Activated naive CD8-positive, alpha-beta T cell (primary cell): ENCODE measurements around the gene ATXN7L1.

Experiments used
- H3K27ac Mint-ChIP-seq: one replicate; pipeline ENCODE4 v1.8.0; 2021; ENCODE audit warnings: mixed read lengths
- H3K27me3 Mint-ChIP-seq: one replicate; pipeline ENCODE4 v1.8.0; 2021; ENCODE audit warnings: mixed read lengths
- H3K36me3 Mint-ChIP-seq: one replicate; pipeline ENCODE4 v1.8.0; 2021; ENCODE audit warnings: mixed read lengths
- H3K4me1 Mint-ChIP-seq: one replicate; pipeline ENCODE4 v1.8.0; 2021; ENCODE audit warnings: low read depth, mixed read lengths
- H3K4me3 Mint-ChIP-seq: one replicate; pipeline ENCODE4 v1.8.0; 2021; ENCODE audit warnings: mild to moderate bottlenecking, mixed read lengths
- H3K9me3 Mint-ChIP-seq: one replicate; pipeline ENCODE4 v1.8.0; 2021; ENCODE audit warnings: low read depth, mixed read lengths

The ATXN7L1 gene

GRCh38 chr7:105655500-105656380 lies 220.7 kb downstream of the ATXN7L1 start:
- Mint-ChIP-seq H3K4me3 (no peak overlapping the region), H3K4me1 (peaks cover 2% of the 10 kb centered on the region), H3K9me3 (no peaks in the 10 kb centered on the region), H3K27me3 (no peaks in the 10 kb centered on the region), H3K27ac (no peak overlapping the region), H3K36me3 (peaks cover 15% of the 10 kb centered on the region)

- Mint-ChIP-seq H3K4me1 (peaks cover 2% of the 10 kb centered on the region), H3K36me3 (peaks cover 13% of the 10 kb centered on the region), H3K27ac (no peak overlapping the region), H3K4me3 (no peak overlapping the region), H3K27me3 (no peaks in the 10 kb centered on the region), H3K9me3 (no peaks in the 10 kb centered on the region)
Observed at GRCh38 chr7:105655067-105655466, 221.3 kb downstream of the ATXN7L1 start.

DNA sequence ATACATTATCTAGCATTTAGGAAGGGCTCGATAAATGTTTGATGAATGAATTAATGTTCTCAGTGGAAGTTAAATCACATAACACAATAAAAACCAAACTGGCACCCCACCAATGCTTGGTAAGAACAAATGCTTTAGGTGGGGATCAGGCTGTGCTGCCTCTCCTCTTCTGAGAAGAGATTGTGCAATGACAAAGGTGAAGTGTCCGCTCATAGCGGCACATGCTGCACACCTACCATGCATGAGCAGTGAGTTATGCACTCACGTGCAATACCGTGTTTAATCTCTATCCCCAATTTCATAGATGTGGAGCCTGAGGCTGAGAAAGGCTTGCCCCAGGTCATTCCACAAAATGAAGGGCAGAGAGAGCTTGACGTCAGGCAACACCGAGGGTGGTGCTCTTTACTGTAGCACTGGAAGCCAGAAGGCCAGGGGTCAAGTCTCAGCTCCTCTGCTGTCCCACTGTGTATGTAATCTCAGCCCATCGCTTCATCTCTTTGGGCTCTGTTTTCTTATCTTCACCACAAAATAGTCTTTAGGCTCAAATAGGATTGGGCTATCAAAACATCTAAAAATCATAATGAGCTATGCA lies 222.2 kb downstream of the ATXN7L1 start:
- H3K36me3 Mint-ChIP-seq, result peaks cover 6% of the 10 kb centered on the region
- H3K27me3 Mint-ChIP-seq, result no peaks in the 10 kb centered on the region
- H3K4me1 Mint-ChIP-seq, result peaks cover 5% of the 10 kb centered on the region
- no peak overlapping the region for H3K27ac Mint-ChIP-seq
- no peaks in the 10 kb centered on the region for H3K9me3 Mint-ChIP-seq
- no peak overlapping the region for H3K4me3 Mint-ChIP-seq

GRCh38 chr7:105653441-105654005 lies 222.9 kb downstream of the ATXN7L1 start:
- Mint-ChIP-seq H3K27me3 (no peaks in the 10 kb centered on the region), H3K4me3 (no peak overlapping the region), H3K36me3 (peaks cover 4% of the 10 kb centered on the region), H3K9me3 (no peaks in the 10 kb centered on the region), H3K27ac (no peak overlapping the region), H3K4me1 (peaks cover 9% of the 10 kb centered on the region)

DNA sequence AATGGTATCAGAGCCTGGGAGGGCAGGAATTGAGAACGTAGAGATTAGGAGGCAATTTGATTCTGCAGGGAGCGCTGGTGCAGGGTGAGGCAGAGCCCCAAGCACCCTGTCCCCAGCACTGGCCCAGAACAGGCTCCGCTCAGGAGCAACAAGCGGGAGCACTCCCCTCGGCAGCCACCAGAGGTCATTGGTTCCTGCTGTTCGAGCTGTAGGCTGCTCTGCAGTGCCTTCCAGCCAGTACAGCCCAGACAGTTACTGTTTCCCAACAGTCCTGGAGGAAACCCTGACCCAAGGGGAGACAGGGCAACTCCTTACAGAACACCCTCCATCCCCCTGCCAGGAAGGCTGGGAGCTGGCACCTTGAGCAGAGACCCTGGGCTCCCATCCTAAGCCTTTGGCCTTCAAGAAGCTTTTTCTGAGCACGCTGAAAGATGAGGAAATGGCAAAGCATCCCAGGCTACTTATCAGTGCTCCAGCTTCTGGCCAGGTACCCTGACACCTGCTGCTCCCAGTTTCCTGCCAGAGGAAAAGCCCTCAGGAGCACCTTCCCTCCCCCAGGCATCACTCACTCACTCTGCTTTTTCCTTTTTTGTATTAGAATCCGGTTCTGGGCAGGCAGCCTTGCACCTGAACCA lies 223.9 kb downstream of the ATXN7L1 start:
- no peak overlapping the region for H3K4me3 Mint-ChIP-seq

DNA sequence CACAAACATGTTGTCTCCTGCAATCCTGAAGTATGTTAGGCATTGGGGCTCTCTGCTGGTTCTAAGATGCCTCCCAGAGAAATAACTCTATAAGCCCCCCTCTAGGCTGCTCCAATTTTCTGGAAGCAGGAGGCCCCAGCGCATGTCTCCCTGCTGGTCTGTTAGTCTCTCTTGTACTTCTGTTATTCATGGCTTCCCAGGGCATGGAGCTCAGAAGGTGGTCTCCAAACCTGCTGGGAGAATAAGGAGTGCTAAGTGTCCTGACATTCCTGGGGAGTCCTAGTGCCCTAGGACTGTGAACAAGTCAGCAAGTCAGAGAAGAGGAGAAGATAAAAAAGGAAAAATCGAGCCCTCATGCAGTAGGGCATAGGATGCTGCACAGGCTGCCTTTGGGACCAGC lies 224.6 kb downstream of the ATXN7L1 start:
- H3K9me3 Mint-ChIP-seq, result no peaks in the 10 kb centered on the region
- H3K27ac Mint-ChIP-seq, result no peak overlapping the region
- H3K4me1 Mint-ChIP-seq, result peaks cover 6% of the 10 kb centered on the region
- H3K4me3 Mint-ChIP-seq, result no peak overlapping the region
- no peaks in the 10 kb centered on the region for H3K27me3 Mint-ChIP-seq
- peaks cover 3% of the 10 kb centered on the region for H3K36me3 Mint-ChIP-seq

More for the DNA sequence above, 223.9 kb downstream of the ATXN7L1 start:
- Mint-ChIP-seq H3K36me3 (peaks cover 4% of the 10 kb centered on the region), H3K9me3 (no peaks in the 10 kb centered on the region), H3K27me3 (no peaks in the 10 kb centered on the region), H3K27ac (no peak overlapping the region), H3K4me1 (peaks cover 9% of the 10 kb centered on the region)

DNA sequence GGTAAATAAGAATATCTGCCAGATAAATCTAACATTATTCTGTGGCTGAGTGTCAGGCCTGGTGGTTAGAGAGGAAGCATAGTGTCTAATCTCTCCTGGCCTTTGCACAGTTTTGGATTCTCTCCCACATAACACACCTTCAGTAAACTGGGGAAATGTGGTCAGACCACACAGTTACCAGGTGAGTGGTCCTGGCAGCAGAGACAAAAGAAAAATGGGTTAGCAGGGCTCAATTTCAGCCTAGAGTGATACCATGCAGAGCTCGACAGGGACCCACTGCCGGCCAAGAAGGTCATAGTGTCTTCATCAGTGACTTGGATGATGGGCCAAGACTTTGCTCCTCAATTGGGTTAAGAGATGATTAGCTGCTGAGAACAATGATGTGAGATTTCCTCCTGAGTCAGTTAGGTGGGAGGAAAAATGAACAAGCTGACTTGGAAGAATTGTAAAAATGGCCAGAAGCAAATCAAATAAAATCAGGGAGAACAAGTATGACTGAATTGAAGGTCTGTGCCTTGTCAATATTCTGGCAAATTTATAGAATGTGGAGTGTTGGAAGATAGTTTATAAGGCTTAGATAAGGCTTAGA lies 225.9 kb downstream of the ATXN7L1 start:
- H3K27me3 Mint-ChIP-seq, result no peaks in the 10 kb centered on the region
- no peak overlapping the region for H3K4me3 Mint-ChIP-seq
- H3K9me3 Mint-ChIP-seq, result no peaks in the 10 kb centered on the region
- H3K27ac Mint-ChIP-seq, result no peak overlapping the region
- peaks cover 6% of the 10 kb centered on the region for H3K4me1 Mint-ChIP-seq
- peaks cover 2% of the 10 kb centered on the region for H3K36me3 Mint-ChIP-seq

DNA sequence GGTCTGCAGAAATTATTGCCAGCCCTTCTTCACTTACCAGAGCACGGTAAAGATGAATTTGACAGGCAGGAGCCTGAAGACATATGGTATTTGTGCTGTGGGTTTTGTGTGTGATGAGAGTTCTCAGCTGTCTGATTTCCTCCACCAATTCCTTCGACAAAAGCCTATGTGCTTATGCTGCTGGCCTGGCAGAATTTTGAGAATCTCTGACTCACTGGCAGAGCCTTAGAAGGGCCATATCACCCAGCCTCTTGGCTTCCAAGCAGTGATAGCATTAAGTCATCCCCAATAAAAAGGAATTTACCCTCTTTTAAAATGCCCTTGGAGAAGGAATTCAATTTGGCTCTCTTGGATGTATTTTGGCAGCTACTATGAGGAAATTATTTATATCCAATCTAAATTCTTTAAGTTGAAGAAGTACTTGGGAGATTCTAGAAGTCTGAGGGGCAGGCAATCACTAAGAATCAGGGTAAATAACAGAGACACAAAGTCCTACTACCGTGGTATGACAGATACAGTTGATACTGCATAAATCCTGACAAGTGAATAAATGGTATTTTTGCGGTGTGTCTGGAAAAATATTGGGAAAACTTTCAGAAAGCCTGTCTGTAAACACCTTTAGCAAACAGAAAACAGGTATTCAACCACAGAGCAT lies 226.5 kb downstream of the ATXN7L1 start:
- Mint-ChIP-seq H3K27me3 (no peaks in the 10 kb centered on the region), H3K9me3 (no peaks in the 10 kb centered on the region), H3K4me1 (peaks cover 6% of the 10 kb centered on the region), H3K27ac (no peak overlapping the region), H3K36me3 (peaks cover 3% of the 10 kb centered on the region), H3K4me3 (no peak overlapping the region)

DNA sequence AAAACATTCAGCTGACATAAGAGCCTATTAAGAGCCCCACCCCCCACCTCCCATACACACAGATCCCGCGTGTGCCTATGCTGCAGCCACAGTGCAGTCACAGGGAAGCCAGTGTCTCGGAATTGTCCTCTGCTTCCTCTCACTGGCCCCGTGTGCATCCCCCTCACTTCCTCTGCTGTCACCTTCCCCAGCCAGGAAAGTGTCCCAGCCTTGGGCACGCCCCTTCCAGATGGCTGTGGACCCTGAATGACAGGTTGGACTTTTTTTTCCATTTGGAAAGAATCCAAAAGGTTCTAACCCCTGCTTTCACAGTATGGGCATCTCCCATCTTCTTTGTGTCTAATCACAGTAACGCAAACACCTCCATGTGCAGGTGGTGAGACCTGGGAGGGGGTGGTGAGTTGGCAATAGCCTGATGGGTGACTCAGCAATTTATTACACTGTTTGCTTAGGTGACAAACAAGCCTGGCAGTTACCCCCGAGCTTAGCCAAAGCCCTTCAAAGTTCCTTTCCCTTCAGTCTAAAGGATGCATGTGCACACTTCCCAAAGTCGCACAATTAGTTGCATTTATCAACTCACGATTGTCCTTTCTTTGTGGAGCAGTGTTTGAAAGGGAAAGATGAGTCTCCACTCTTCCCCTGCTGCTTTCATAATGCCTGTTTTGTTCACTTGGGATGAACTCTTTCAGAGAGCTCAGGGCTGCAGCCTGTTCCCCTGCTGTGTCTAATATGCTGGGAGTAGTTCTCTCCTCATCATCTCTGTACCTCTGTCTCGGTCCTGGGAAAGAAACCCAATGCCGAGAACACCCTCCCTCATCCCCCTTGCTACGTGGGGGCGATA lies 227.6 kb downstream of the ATXN7L1 start:
- no peak overlapping the region for H3K4me3 Mint-ChIP-seq
- no peaks in the 10 kb centered on the region for H3K9me3 Mint-ChIP-seq
- peaks cover 6% of the 10 kb centered on the region for H3K4me1 Mint-ChIP-seq
- no peaks in the 10 kb centered on the region for H3K27me3 Mint-ChIP-seq
- H3K27ac Mint-ChIP-seq, result peak overlapping the region; percentile 3
- peaks cover 4% of the 10 kb centered on the region for H3K36me3 Mint-ChIP-seq

GRCh38 chr7:105647591-105647990 lies 228.8 kb downstream of the ATXN7L1 start:
- H3K27me3 Mint-ChIP-seq, result no peaks in the 10 kb centered on the region
- H3K36me3 Mint-ChIP-seq, result peaks cover 8% of the 10 kb centered on the region
- no peak overlapping the region for H3K4me3 Mint-ChIP-seq
- H3K9me3 Mint-ChIP-seq, result no peaks in the 10 kb centered on the region
- H3K27ac Mint-ChIP-seq, result no peak overlapping the region
- H3K4me1 Mint-ChIP-seq, result peaks cover 6% of the 10 kb centered on the region

GRCh38 chr7:105644937-105645336 lies 231.5 kb downstream of the ATXN7L1 start:
- Mint-ChIP-seq H3K27ac (no peak overlapping the region), H3K36me3 (peaks cover 8% of the 10 kb centered on the region), H3K27me3 (no peaks in the 10 kb centered on the region), H3K4me1 (peaks cover 6% of the 10 kb centered on the region), H3K4me3 (no peak overlapping the region), H3K9me3 (no peaks in the 10 kb centered on the region)

DNA sequence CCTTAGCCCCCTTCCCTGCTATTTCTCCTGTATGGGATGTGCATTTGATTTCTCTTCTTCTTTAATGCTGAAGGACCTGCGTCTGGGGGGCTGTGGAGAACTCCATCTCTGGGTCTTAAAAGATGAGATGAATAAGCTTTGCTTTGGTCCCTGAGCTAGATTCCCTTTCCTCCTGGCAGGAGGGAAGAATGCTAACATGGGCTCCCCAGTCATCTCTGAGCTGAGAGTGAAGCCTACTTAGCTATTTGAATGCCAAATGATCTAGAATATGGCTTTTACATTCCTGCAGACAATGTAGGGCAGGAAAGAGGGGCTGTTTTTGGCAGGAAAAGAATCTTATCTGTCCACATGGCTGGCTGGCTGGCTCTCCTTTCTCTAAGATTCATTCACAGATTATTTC lies 232.5 kb downstream of the ATXN7L1 start:
- Mint-ChIP-seq H3K27ac (no peak overlapping the region), H3K4me1 (no peaks in the 10 kb centered on the region), H3K9me3 (no peaks in the 10 kb centered on the region), H3K4me3 (no peak overlapping the region), H3K27me3 (no peaks in the 10 kb centered on the region), H3K36me3 (peaks cover 9% of the 10 kb centered on the region)

DNA sequence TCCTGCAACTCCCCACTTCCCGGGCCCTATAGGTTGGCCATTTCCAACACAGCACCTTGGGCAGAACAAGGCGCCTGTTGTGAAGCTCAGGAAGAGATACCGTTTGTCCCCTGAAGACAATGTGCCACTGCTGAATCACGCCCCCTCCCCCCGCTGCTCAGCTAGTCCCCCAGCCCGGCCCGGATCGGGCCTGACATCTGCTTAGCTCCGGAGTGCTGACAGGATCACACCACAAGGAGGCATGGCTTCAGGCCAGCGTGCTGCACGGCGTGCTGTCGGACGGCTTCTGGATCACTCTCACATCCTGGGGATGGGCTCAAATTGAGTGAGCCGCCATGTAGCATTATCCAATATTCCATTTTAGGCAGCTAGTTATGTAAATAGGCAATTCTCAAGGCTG lies 233.0 kb downstream of the ATXN7L1 start:
- Mint-ChIP-seq H3K36me3 (peaks cover 9% of the 10 kb centered on the region), H3K4me1 (no peaks in the 10 kb centered on the region), H3K27me3 (no peaks in the 10 kb centered on the region), H3K27ac (no peak overlapping the region), H3K4me3 (no peak overlapping the region), H3K9me3 (no peaks in the 10 kb centered on the region)

DNA sequence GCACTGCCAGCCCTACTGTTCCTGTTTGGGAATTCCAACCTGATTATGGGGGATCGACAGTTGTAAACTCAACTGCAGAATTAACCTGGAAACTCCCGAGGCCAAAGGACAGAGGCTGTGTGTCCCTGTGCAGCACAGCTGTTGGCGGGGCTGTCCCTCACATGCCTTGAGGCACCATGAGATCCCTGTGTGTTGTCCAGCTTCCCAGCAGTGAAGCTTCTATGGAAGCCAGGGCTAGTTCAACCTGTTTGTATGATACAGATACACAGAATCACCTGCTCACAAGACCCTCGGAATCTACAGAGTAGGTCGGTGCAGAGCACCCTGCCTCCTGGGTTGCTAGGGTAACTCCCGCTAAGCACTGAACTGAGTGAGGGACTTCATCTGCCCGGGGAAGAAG lies 234.1 kb downstream of the ATXN7L1 start:
- Mint-ChIP-seq H3K27me3 (no peaks in the 10 kb centered on the region), H3K4me3 (no peak overlapping the region), H3K4me1 (no peaks in the 10 kb centered on the region), H3K36me3 (peaks cover 16% of the 10 kb centered on the region), H3K27ac (no peak overlapping the region), H3K9me3 (no peaks in the 10 kb centered on the region)
